Ramos (cell line): ENCODE results near the gene MYRIP.

Experiments used
- in situ Hi-C: fragments of 300-500 bp; cut with MboI; formaldehyde crosslinking; loops from one replicate; pipeline ENCODE4 v1.14.3; 2022; ENCODE audit warnings: low sequenced_read_pairs; ENCODE audit not compliant: unreplicated experiment

MYRIP gene

DNA sequence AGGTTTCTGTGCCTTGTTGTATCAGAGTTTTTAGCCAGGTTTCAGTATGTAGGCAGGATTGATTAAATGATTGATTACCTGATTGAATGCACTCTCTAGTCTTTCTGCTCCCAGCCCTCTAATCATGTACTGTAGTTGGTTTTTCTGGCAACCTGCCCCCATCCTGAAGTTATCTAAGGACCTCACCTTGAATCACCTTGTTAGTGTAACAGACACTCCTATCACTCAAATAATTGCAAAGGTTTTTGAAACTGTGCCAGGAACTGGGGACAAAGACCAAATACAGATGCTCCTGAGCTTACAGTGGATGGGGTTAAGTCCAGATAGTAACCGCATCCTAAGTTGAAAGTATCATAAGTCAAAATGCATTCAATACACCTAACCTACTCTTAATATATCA, 358.5 kb downstream of the MYRIP start:
- in situ Hi-C loops: no loop called here

DNA sequence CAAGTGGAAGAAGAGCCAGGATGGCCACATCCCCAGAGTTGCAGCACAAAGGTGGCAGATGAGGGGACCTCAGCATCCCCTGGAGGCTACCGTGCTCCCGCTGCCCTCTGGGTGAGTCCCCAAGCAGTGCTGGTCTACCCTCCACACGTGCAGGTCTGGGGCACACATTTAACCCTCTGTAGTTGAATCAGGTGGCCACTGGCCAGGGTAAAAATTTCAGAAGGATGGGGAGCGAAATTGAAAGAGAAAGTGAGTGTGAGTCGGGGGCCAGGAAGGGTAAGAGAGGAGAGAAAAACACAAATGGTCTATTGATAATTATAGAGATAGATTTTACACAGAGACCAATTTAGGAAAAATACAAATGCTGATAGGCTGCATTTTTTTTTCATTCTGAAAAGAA, 360.6 kb downstream of the MYRIP start:
- in situ Hi-C loops: no loop called here

DNA sequence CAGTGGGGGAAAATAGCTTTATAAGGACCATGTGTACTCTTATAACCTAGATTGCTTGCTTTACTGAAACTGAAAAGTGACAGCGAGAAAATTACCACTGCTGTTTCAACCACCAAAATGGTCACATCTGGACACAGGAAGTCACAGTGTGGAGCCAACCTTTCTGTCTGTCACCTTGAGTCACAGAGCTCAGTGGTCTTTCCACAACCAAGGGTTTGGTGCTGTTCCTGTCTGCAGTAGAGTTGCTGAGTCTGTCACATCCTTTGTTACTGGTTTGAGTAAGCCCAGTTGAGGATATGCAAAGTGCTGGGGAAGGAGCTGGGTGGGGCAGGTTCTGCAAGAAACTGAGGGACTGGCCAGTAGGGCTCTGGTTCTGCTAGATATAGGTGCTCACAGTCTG, 361.0 kb downstream of the MYRIP start:
- in situ Hi-C loops: no loop called here

DNA sequence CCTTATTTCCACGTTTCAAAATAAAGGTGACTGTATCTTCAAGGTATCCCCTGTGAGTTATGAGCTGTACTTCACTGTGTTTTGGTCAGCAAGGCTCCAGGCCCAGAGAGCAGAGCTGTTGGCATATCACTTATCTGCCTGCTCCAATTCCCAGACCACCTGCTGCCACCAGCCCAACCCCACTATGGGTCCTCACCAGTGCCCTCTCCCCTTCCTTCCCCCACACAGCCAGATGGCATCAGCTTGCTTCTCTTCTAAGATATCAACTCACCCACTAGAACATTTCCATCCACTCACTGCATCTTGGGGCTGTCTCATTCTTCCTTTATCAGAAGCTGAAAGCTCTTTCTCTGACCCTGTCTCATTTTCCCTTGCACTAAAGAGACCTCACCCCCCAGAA, 363.2 kb downstream of the MYRIP start:
- in situ Hi-C loops: no loop called here

DNA sequence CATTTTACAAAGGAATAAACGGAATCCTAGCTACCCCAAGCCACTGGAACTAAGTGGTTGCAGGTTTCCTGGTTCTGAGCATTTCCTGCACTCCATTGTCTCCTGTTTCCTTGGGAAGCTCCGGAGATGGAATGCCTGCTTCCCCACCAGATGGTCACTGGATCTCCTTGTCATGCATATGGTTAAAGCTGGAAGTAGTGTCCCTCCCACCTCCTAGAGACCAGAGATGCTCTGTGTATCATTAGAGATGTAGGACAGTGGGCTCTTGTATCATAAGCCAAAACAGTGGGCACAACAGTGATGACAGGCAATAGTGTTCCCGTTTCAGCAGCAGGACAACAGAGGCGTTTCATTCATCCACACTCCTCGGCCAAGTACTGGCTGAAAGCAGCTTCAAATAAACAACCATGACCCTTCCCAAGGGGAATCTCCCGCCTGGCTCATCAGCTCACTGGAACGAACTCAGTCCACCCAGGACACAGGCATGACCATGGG, 363.9 kb downstream of the MYRIP start:
- in situ Hi-C loops: no loop called here

GRCh38 chr3:40178012-40178594, 368.7 kb downstream of the MYRIP start:
- in situ Hi-C loops: no loop called here

GRCh38 chr3:40179016-40179415, 369.6 kb downstream of the MYRIP start:
- in situ Hi-C loops: no loop called here

DNA sequence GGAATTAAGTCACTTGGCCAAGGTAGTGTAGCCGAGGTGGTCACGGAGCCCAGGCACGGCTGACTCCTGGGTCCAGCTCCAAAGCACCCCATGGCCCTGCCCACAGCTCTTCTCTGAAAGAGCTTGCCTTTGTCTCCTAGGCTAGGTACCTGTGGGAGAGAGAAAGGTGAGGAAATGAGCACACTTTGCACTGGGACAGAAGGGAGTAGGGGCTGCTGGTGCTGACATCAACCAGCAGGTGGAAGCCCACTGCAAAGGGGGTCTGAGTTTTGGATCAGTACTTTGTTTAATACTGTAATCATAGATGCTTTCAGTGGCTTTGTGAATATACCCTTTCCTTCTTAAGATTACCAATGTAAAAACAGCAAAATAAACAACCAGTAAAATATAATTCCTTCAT, 371.8 kb downstream of the MYRIP start:
- in situ Hi-C loops: no loop called here

DNA sequence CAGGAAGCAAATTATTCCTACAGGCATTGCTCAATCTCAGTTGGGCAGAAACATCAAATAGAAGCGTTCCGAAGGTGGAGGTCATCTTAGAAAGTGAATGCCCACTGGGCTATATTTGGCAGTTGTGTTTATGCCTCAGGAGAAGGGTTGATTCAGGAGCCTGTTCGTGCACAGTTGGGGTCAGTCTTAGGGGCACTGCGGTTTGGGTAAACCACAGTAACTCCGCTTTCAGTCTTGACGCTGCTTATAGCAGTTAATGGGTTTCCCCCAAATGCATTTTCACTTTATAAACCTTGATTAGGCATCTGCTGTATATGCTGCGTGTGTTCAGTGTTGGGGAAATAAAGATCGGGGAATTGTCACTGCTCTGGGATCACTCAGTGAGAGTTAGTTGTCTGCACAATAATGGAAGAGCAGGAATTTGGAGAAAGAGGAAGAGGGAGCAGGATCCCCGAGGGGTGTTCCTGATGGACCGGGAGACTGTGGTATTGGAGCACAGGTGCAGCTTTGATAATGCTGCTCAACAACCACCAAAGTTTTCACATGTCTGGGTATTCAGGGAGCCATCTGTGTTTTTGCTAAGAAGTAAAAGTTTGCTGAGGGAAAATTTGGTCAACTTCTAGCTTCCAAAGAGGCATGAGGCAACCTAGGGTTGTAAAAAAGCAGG, 375.8 kb downstream of the MYRIP start:
- in situ Hi-C loops: loop anchor here (5.0 kb wide), 1 partner anchor 132 kb away; no protein-coding TSS in a partner anchor

GRCh38 chr3:40186508-40186907, 377.1 kb downstream of the MYRIP start:
- in situ Hi-C loops: loop anchor here (5.0 kb wide), 1 partner anchor 131 kb away; no protein-coding TSS in a partner anchor

DNA sequence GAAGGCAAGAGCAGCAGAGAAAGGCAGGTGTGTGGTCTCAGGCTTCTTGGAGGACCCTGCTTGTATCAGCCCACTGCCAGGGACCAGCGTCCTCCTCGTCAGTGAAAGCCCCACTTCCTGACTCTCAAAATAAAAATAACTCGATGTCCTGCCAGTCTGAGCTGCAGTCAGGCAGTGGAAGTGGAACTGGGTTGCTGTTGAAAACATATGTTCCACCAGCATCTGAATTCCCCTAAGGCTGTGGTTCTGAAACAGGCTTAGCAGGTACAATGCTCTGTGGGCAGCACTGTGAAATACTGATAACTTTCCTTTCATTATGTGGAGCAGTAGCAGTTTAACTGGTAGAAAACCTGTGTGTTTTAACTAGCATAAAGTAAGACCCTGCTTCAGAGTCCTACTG, 378.5 kb downstream of the MYRIP start:
- in situ Hi-C loops: loop anchor here (5.0 kb wide), 1 partner anchor 129 kb away; no protein-coding TSS in a partner anchor

GRCh38 chr3:40189118-40189517, 379.7 kb downstream of the MYRIP start:
- in situ Hi-C loops: loop anchor here (5.0 kb wide), 1 partner anchor 128 kb away; no protein-coding TSS in a partner anchor

DNA sequence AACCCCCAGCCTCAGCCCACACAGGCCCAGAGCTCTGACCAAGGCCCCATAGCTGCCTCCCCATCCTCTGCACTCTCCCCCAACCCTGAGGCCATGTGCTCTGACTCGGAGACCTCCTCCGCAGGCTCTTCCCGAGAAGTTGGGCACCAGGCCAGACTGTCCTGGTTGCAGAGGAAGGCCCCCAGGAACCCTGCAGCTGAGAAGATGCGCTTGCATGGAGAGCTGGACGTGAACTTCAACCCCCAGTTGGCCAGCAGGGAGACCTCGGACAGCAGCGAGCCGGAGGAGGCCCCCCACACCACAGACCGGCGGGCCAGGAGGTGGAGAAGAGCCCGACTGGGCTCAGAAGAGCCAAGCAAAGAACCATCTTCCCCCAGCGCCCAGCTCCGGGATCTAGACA, 380.6 kb downstream of the MYRIP start:
- in situ Hi-C loops: no loop called here

DNA sequence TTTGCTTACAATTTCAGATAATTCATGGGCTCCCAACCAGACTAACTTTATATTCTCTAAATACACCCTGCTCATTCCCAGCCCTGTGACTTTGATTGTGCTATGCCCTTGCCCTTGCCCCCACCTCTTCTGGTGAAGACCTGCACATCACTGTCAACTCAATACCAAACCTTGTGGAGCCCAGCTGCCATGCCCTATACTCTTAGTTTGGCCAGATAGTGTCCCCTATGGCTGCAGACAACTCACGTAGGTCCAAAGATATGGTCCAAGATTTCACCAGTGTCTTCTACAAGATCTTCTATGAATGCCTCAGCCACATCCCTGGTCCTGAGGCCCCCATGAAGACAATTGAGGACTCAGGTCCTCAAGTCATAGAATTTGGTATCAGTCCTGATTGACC, 381.8 kb downstream of the MYRIP start:
- in situ Hi-C loops: no loop called here

DNA sequence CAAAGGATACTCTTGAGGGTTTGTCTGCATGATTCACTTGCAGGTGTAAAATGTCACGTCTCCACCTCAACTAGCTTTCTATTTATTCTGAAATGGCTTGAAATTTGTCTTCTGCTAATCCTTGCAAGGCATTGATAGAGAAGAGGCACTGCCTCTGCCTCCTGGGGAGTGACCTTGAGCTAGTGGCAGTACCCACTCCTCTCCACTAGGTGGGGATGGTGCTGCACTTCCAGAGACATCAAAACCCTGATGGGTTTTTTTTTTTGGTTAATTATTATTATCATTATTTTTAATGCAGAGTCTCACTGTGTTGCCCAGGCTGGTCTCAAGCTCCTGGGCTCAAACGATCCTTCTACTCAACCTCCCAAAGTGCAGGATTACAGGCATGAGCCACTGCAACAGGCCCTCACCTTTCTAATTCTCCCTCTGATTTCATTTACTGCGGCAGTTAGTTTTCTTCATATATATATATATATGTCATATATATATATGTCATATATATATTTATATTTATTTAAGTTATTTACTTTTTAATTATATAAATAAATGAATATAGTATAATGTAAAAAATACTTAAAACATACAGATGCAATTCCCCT, 382.5 kb downstream of the MYRIP start:
- in situ Hi-C loops: no loop called here

- in situ Hi-C loops: no loop called here
These were observed 383.2 kb downstream of the MYRIP start for GRCh38 chr3:40192628-40193027.

GRCh38 chr3:40196966-40197365, 387.6 kb downstream of the MYRIP start:
- in situ Hi-C loops: no loop called here

GRCh38 chr3:40200692-40201316, 391.4 kb downstream of the MYRIP start:
- in situ Hi-C loops: no loop called here

GRCh38 chr3:40201770-40202169, 392.4 kb downstream of the MYRIP start:
- in situ Hi-C loops: no loop called here

- in situ Hi-C loops: no loop called here
These were observed 397.1 kb downstream of the MYRIP start for GRCh38 chr3:40206522-40206921.

DNA sequence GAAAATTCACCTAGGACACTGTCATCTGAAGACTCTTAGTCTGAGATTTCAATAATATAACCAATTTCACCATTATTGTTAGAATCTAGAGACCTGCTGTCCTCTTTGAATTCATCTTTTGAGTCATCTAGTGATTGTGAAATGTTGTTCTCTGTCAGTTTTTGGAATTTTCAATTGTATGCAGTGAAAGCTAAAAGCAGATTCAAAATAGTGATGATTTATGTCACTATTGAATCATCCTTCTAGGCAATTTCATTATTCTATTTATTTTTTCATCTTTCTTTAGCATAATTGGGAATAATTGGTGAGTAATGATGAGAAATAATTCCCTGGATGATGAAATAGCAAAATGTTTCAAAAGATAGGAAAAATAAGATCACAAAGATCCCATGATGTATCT, 398.4 kb downstream of the MYRIP start:
- in situ Hi-C loops: no loop called here
